Endodermal cell (in vitro differentiated cells): ENCODE results near the gene IFNL2. TPM values are rescaled to one million over a fixed set of nuclear protein-coding genes. Genes with fewer than 3 reads are reported as not detected.

Source experiments
- DNase-seq: peaks from one replicate; pipeline ENCODE4 v3.0.0-alpha.2; 2017
- H3K27ac ChIP-seq: 2 replicates; pipeline ENCODE4 v1.5.1; 2013; ENCODE audit warnings: mild to moderate bottlenecking, low read depth, low read length, moderate library complexity
- H3K27me3 ChIP-seq: 2 replicates; pipeline ENCODE4 v1.6.1; 2013; ENCODE audit warnings: mild to moderate bottlenecking, low read length, moderate library complexity; ENCODE audit not compliant: insufficient read depth, control insufficient read depth, poor library complexity, severe bottlenecking
- H3K36me3 ChIP-seq: 2 replicates; pipeline ENCODE4 v1.7.0; 2013; ENCODE audit warnings: mild to moderate bottlenecking, low read length, moderate library complexity; ENCODE audit not compliant: control insufficient read depth, insufficient read depth
- H3K4me1 ChIP-seq: one replicate; pipeline ENCODE4 v1.7.0; 2013; ENCODE audit warnings: low read length; ENCODE audit not compliant: control insufficient read depth, insufficient read depth
- H3K4me3 ChIP-seq: 2 replicates; pipeline ENCODE4 v1.5.1; 2013; ENCODE audit warnings: mild to moderate bottlenecking, low read length, moderate library complexity
- H3K9ac ChIP-seq: 2 replicates; pipeline ENCODE4 v1.6.1; 2013; ENCODE audit warnings: mild to moderate bottlenecking, low read length, moderate library complexity; ENCODE audit not compliant: poor library complexity, severe bottlenecking; ENCODE audit errors: extremely low read depth
- H3K9me3 ChIP-seq: 2 replicates; pipeline ENCODE4 v1.6.1; 2013; ENCODE audit warnings: mild to moderate bottlenecking, low read length, moderate library complexity; ENCODE audit not compliant: control insufficient read depth
- H3K27ac Mint-ChIP-seq: 2 replicates; pipeline ENCODE4 v1.8.0; 2020; ENCODE audit warnings: mixed read lengths
- H3K27me3 Mint-ChIP-seq: 2 replicates; pipeline ENCODE4 v1.8.0; 2021; ENCODE audit warnings: mild to moderate bottlenecking, mixed read lengths; ENCODE audit not compliant: insufficient read depth
- H3K36me3 Mint-ChIP-seq: 2 replicates; pipeline ENCODE4 v1.8.0; 2020; ENCODE audit warnings: low read depth, mixed read lengths
- H3K4me1 Mint-ChIP-seq: 2 replicates; pipeline ENCODE4 v1.8.0; 2020; ENCODE audit warnings: mixed read lengths
- H3K4me3 Mint-ChIP-seq: 2 replicates; pipeline ENCODE4 v1.8.0; 2020; ENCODE audit warnings: mild to moderate bottlenecking, moderate library complexity, mixed read lengths
- H3K9me3 Mint-ChIP-seq: 2 replicates; pipeline ENCODE4 v1.8.0; 2020; ENCODE audit warnings: mild to moderate bottlenecking, mixed read lengths
- CTCF ChIP-seq: fragments of 200-600 bp; sonication (generic); conservative IDR thresholded peaks from 2 replicates; pipeline ENCODE4 v1.5.0; 2021; ENCODE audit warnings: antibody characterized with exemption, mild to moderate bottlenecking
- WGBS, 2 experiments: methylation state at CpG; one replicate each; pipeline versions ENCODE4 v1.1.5 to v1.1.7; 2013; ENCODE audit warnings: missing lambda C conversion rate in 2 of 2, mixed read lengths in 1 of 2; ENCODE audit not compliant: insufficient coverage in 1 of 2, insufficient read length in 1 of 2; 5-methylcytosine and 5-hydroxymethylcytosine counted together
- total RNA-seq, 2 donors: library from RNA; stranded (reverse); fragmentation: NEBNext Ultra II Directional in 1 of 2; extraction: Animal tissue kit (Norgen Biotek cat#: 25700) in 1 of 2; gene quantifications; 2 replicates in 1 of 2; 3 replicates in 1 of 2; pipeline ENCODE4 v1.2.1, GENCODE V29; 2021

The IFNL2 gene
- total RNA-seq, 2 donors from 2014 or later: not detected

- H3K9ac ChIP-seq: no peak overlapping the region
- no peak for TF ChIP-seq CTCF
- Mint-ChIP-seq H3K27me3 (peaks cover 24% of the 10 kb centered on the region), H3K4me3 (no peak overlapping the region), H3K36me3 (no peaks in the 10 kb centered on the region), H3K4me1 (no peaks in the 10 kb centered on the region), H3K9me3 (no peaks in the 10 kb centered on the region), H3K27ac (no peak overlapping the region)
- H3K4me3 ChIP-seq: no peak overlapping the region
- 83 to 93% methylated on average over 4 of the region's 4 CpGs for WGBS, 2 experiments
- no peak for DNase-seq
- no peaks in the 10 kb centered on the region for H3K9me3 ChIP-seq
- peaks cover 20% of the 10 kb centered on the region for H3K27me3 ChIP-seq
- H3K36me3 ChIP-seq: no peaks in the 10 kb centered on the region
- no peaks in the 10 kb centered on the region for H3K4me1 ChIP-seq
- H3K27ac ChIP-seq: no peak overlapping the region
Measured at GRCh38 chr19:39296906-39297305, 28.7 kb downstream of the IFNL2 start.

GRCh38 chr19:39297931-39298634 is 29.9 kb downstream of the IFNL2 start:
- Histone ChIP-seq H3K9me3 (no peaks in the 10 kb centered on the region), H3K36me3 (no peaks in the 10 kb centered on the region), H3K9ac (no peak overlapping the region), H3K4me1 (no peaks in the 10 kb centered on the region), H3K27me3 (peaks cover 15% of the 10 kb centered on the region), H3K27ac (no peak overlapping the region), H3K4me3 (no peak overlapping the region)
- TF ChIP-seq CTCF: no peak
- Mint-ChIP-seq H3K27ac (no peak overlapping the region), H3K4me3 (no peak overlapping the region), H3K9me3 (no peaks in the 10 kb centered on the region), H3K27me3 (peaks cover 24% of the 10 kb centered on the region), H3K36me3 (no peaks in the 10 kb centered on the region), H3K4me1 (no peaks in the 10 kb centered on the region)
- WGBS, 2 experiments: 88% methylated on average over 6 to 17 of the region's 17 CpGs
- no peak for DNase-seq

- Mint-ChIP-seq H3K27me3 (peaks cover 20% of the 10 kb centered on the region), H3K4me1 (peaks cover 2% of the 10 kb centered on the region), H3K27ac (no peak overlapping the region), H3K9me3 (no peaks in the 10 kb centered on the region), H3K36me3 (no peaks in the 10 kb centered on the region), H3K4me3 (no peak overlapping the region)
- TF ChIP-seq CTCF: no peak
- Histone ChIP-seq H3K4me1 (no peaks in the 10 kb centered on the region), H3K4me3 (no peak overlapping the region), H3K27ac (no peak overlapping the region), H3K9ac (no peak overlapping the region), H3K27me3 (peaks cover 1% of the 10 kb centered on the region), H3K9me3 (no peaks in the 10 kb centered on the region), H3K36me3 (no peaks in the 10 kb centered on the region)
- no peak for DNase-seq
- WGBS, 2 experiments: 92 to 94% methylated on average over 7 to 9 of the region's 9 CpGs
Measured at GRCh38 chr19:39299404-39299803, 31.2 kb downstream of the IFNL2 start.
